GM12878 (cell line): ENCODE measurements around the gene FMR1. TPM values are rescaled to one million over a fixed set of nuclear protein-coding genes. Genes with fewer than 3 reads are reported as not detected.

Source experiments
- ATAC-seq: fragments of 200-7000 bp; cut with Tn5 transposase; 3 replicates; pipeline ENCODE4 v1.9.1; 2020; ENCODE audit warnings: mild to moderate bottlenecking, moderate library complexity
- BruUV-seq: library from RNA; stranded (reverse); fragments of 400-500 nt; replicated peaks from 2 replicates; lab custom pipeline; 2021; lab: Mats Ljungman, UMichigan
- CTCF ChIA-PET: fragments of 300-600 bp; sonication (Branson Sonifier 250); formaldehyde crosslinking; extraction: SDS; loops from one replicate; lab custom pipeline; 2021; ENCODE audit warnings: inconsistent platforms; lab: Yijun Ruan, JAX
- POLR2A ChIA-PET: fragments of 350-600 bp; formaldehyde crosslinking; extraction: SDS; loops from one replicate; lab custom pipeline; 2021; ENCODE audit warnings: inconsistent platforms; lab: Charles Lee
- RAD21 ChIA-PET: fragments of 300-600 bp; sonication (Branson Sonifier 250); formaldehyde crosslinking; loops from one replicate; lab custom pipeline; 2023; ENCODE audit warnings: antibody characterized with exemption; ENCODE audit not compliant: unreplicated experiment; lab: Charles Lee
- SMC1A ChIA-PET: fragments of 300-600 bp; sonication (Branson Sonifier 250); formaldehyde crosslinking; loops from one replicate; lab custom pipeline; 2023; ENCODE audit not compliant: unreplicated experiment, uncharacterized antibody; lab: Charles Lee
- DNase-seq: peaks from one replicate; pipeline ENCODE4 v3.0.0-alpha.2; 2011; ENCODE audit warnings: low read depth, low spot score
- FAIRE-seq: peaks from 3 replicates; lab custom pipeline; 2011; peaks lifted over from hg19 to GRCh38; lab: Jason Lieb, UNC
- H2AFZ ChIP-seq: 2 replicates; pipeline ENCODE4 v1.6.0; 2011; ENCODE audit warnings: low read depth, low read length, control low read depth; ENCODE audit not compliant: control insufficient read depth
- H3K27ac ChIP-seq: 2 replicates; pipeline ENCODE4 v1.5.1; 2011; ENCODE audit warnings: control low read depth; ENCODE audit not compliant: control insufficient read depth, insufficient read depth
- H3K27me3 ChIP-seq, 2 experiments: replicated peaks in 1 of 2; 2 replicates each; pipeline versions ENCODE4 v1.6.0 to v1.6.1; 2011; ENCODE audit warnings: low read length in 1 of 2; ENCODE audit not compliant: control insufficient read depth in 2 of 2, insufficient read depth in 2 of 2
- H3K36me3 ChIP-seq, 2 experiments: 2 replicates each; pipeline ENCODE4 v1.5.1; 2011; ENCODE audit warnings: low read length in 1 of 2; ENCODE audit not compliant: control insufficient read depth in 2 of 2, insufficient read depth in 2 of 2
- H3K4me1 ChIP-seq: 2 replicates; pipeline ENCODE4 v1.6.1; 2011; ENCODE audit warnings: mild to moderate bottlenecking, low read length, moderate library complexity, mixed read lengths; ENCODE audit not compliant: control insufficient read depth, insufficient read depth
- H3K4me2 ChIP-seq: 2 replicates; pipeline ENCODE4 v1.6.0; 2011; ENCODE audit warnings: control low read depth; ENCODE audit not compliant: control insufficient read depth, insufficient read depth
- H3K4me3 ChIP-seq: fragments of 200-600 bp; sonication (generic); 2 replicates; pipeline ENCODE4 v1.5.1; 2016
- H3K79me2 ChIP-seq: 2 replicates; pipeline ENCODE4 v1.6.0; 2011; ENCODE audit warnings: low read length; ENCODE audit not compliant: control insufficient read depth, insufficient read depth
- H3K9ac ChIP-seq: 2 replicates; pipeline ENCODE4 v1.8.0; 2011; ENCODE audit warnings: low read length, control low read depth, mixed read lengths; ENCODE audit not compliant: control insufficient read depth, insufficient read depth
- H3K9me3 ChIP-seq: replicated peaks from 3 replicates; pipeline ENCODE4 v1.5.1; 2011; ENCODE audit warnings: mild to moderate bottlenecking, low read length; ENCODE audit not compliant: control insufficient read depth, insufficient read depth
- H4K20me1 ChIP-seq: 2 replicates; pipeline ENCODE4 v1.6.0; 2011; ENCODE audit not compliant: control insufficient read depth, insufficient read depth
- ASH2L ChIP-seq: fragments of 300-600, 200-600 bp; sonication (generic); IDR thresholded peaks from 2 replicates; pipeline ENCODE4 v1.6.1; 2017; ENCODE audit warnings: low read depth, mild to moderate bottlenecking, borderline replicate concordance
- ETV6 ChIP-seq, 2 experiments: fragments of 450-650 bp in 1 of 2; IDR thresholded peaks in 1 of 2; conservative IDR thresholded peaks in 1 of 2; 2 replicates each; pipeline ENCODE4 v1.6.1; 2014; ENCODE audit warnings: antibody characterized with exemption in 1 of 2, borderline replicate concordance in 1 of 2, low read depth in 1 of 2, mild to moderate bottlenecking in 1 of 2, moderate library complexity in 1 of 2
- NBN ChIP-seq: fragments of 450-650 bp; IDR thresholded peaks from 2 replicates; pipeline ENCODE4 v1.6.1; 2016
- SMAD5 ChIP-seq: IDR thresholded peaks from 2 replicates; pipeline ENCODE4 v1.6.1; 2016; ENCODE audit warnings: antibody characterized with exemption, low read depth
- SPI1 ChIP-seq: IDR thresholded peaks from 2 replicates; pipeline ENCODE4 v1.6.1; 2011; ENCODE audit warnings: low read depth, mild to moderate bottlenecking, low read length, moderate library complexity, borderline replicate concordance; ENCODE audit not compliant: insufficient read depth
- STAT1 ChIP-seq: fragments of 450-650 bp; conservative IDR thresholded peaks from 2 replicates; pipeline ENCODE4 v1.6.1; 2014; ENCODE audit warnings: antibody characterized with exemption, mild to moderate bottlenecking
- ZSCAN29 ChIP-seq: fragments of 450-650 bp; IDR thresholded peaks from 2 replicates; pipeline ENCODE4 v1.6.1; 2017; ENCODE audit warnings: mild to moderate bottlenecking, moderate library complexity
- WGBS: methylation state at CpG from one replicate; pipeline ENCODE4 v1.1.6; 2016; ENCODE audit warnings: low lambda C conversion rate; ENCODE audit not compliant: insufficient replicate concordance, insufficient coverage; ENCODE audit errors: missing lambda C conversion rate; 5-methylcytosine and 5-hydroxymethylcytosine counted together
- in situ Hi-C: fragments of 300-500 bp; cut with MboI; formaldehyde crosslinking; loops from 9 replicates; pipeline ENCODE4 v1.14.3; 2018; ENCODE audit warnings: mixed read lengths
- intact Hi-C: fragments of 100-400 bp; cut with micrococcal nuclease; formaldehyde crosslinking; loops from one replicate; pipeline ENCODE4 v1.14.2; 2022; ENCODE audit not compliant: unreplicated experiment
- polyA plus RNA-seq, 11 experiments: library from polyadenylated mRNA; depleted of rRNA in 4 of 11; unstranded in 6 of 11; stranded (reverse) in 5 of 11; fragments of >200 nt; fragmentation: Nextera tagmentation in 4 of 11; fragmentation: Illumina TruSeq in 1 of 11; extraction: Ambion mirVana in 4 of 11; extraction: Trizol in 1 of 11; gene quantifications; 1 replicate in 1 of 11; 2 replicates in 10 of 11; pipeline versions ENCODE4 v1.2.1 to v1.2.3, GENCODE V29; 2011 to 2016; ENCODE audit warnings: inconsistent platforms in 2 of 11, missing spikeins in 2 of 11, low read depth in 1 of 11
- total RNA-seq, 4 experiments: library from RNA; depleted of rRNA in 3 of 4; stranded (reverse); fragments of >200 nt in 3 of 4; fragmentation: Illumina TruSeq in 1 of 4; extraction: Trizol in 1 of 4; gene quantifications; 2 replicates each; pipeline versions ENCODE4 v1.2.1 to v1.2.3, GENCODE V29; 2013 to 2021
- TF ChIP-seq, protein P1 (sequence below): fragments of 150-350 bp; IDR thresholded peaks from 2 replicates; pipeline ENCODE4 v1.6.1; 2016; ENCODE audit warnings: low read depth, low read length
- TF ChIP-seq, protein P2 (sequence below): fragments of 450-650 bp; IDR thresholded peaks from 2 replicates; pipeline ENCODE4 v1.6.1; 2017; ENCODE audit warnings: antibody characterized with exemption, mild to moderate bottlenecking, moderate library complexity
- TF ChIP-seq, protein P3 (sequence below): fragments of 450-650 bp; formaldehyde crosslinking; IDR thresholded peaks from 2 replicates; pipeline ENCODE4 v1.4.0; 2020; ENCODE audit warnings: mild to moderate bottlenecking, moderate library complexity

Gene FMR1
- total and polyA plus RNA-seq, 10 of the 15 experiments (the other 5 are each of a cell fraction or from before 2014, with no cell fraction given), result 7.9 to 37.5 (median 19.3) TPM

DNA sequence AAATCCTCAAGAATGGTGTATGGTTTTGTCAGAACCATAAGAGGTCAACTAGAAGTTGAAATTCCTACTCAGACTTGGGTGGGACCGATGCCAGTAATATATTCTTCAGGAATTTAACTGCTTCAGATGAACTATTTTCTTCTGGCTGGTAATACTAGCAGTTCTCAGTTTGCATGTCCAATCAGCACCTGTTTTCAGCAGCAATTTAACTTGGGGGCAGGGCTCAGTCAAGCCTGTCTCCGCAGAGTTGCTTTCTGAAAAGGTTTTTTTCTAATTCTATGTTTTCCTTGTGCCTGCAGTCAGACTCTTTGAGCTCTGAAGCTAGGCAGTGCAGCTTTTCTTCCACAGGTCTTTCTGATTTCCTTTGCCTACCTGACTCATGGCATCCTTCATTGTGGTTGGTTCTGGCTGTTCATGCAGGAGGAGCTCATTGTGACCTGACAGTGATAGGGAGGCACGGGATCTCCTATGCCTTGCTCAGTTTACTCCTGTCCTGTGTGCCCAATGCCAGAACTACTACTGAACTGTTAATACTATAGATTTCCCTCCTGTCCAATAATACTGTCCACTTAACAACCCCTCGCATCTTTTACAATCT is 17.3 kb upstream of the FMR1 start (continued):
- TF ChIP-seq, protein P1, sequence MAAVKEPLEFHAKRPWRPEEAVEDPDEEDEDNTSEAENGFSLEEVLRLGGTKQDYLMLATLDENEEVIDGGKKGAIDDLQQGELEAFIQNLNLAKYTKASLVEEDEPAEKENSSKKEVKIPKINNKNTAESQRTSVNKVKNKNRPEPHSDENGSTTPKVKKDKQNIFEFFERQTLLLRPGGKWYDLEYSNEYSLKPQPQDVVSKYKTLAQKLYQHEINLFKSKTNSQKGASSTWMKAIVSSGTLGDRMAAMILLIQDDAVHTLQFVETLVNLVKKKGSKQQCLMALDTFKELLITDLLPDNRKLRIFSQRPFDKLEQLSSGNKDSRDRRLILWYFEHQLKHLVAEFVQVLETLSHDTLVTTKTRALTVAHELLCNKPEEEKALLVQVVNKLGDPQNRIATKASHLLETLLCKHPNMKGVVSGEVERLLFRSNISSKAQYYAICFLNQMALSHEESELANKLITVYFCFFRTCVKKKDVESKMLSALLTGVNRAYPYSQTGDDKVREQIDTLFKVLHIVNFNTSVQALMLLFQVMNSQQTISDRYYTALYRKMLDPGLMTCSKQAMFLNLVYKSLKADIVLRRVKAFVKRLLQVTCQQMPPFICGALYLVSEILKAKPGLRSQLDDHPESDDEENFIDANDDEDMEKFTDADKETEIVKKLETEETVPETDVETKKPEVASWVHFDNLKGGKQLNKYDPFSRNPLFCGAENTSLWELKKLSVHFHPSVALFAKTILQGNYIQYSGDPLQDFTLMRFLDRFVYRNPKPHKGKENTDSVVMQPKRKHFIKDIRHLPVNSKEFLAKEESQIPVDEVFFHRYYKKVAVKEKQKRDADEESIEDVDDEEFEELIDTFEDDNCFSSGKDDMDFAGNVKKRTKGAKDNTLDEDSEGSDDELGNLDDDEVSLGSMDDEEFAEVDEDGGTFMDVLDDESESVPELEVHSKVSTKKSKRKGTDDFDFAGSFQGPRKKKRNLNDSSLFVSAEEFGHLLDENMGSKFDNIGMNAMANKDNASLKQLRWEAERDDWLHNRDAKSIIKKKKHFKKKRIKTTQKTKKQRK, result no peak
- TF ChIP-seq ASH2L (no peak), NBN (no peak)
- TF ChIP-seq, protein P2, sequence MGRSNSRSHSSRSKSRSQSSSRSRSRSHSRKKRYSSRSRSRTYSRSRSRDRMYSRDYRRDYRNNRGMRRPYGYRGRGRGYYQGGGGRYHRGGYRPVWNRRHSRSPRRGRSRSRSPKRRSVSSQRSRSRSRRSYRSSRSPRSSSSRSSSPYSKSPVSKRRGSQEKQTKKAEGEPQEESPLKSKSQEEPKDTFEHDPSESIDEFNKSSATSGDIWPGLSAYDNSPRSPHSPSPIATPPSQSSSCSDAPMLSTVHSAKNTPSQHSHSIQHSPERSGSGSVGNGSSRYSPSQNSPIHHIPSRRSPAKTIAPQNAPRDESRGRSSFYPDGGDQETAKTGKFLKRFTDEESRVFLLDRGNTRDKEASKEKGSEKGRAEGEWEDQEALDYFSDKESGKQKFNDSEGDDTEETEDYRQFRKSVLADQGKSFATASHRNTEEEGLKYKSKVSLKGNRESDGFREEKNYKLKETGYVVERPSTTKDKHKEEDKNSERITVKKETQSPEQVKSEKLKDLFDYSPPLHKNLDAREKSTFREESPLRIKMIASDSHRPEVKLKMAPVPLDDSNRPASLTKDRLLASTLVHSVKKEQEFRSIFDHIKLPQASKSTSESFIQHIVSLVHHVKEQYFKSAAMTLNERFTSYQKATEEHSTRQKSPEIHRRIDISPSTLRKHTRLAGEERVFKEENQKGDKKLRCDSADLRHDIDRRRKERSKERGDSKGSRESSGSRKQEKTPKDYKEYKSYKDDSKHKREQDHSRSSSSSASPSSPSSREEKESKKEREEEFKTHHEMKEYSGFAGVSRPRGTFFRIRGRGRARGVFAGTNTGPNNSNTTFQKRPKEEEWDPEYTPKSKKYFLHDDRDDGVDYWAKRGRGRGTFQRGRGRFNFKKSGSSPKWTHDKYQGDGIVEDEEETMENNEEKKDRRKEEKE, result no peak

DNA sequence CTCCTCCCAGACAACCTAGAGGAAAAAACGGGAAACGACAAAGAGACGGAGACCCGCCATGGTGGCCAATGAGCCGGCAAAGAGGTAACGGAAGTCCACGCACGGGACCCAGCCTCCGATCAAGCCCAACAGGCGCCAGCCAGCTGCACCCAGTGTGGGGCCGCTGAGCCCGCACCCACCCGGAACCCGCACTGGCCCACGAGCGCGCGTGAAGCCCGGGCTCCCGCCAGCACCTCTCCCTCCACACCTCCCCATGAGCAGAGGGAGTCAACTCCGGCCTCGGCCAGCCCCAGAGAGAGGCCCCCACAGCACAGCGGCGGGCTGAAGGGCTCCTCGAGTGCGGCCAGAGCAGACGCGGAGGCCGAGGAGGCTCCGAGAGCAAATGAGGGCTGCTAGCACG is 14.6 kb upstream of the FMR1 start:
- no peaks in the 10 kb centered on the region for H4K20me1 ChIP-seq
- no peak overlapping the region for H3K4me3 ChIP-seq
- BruUV-seq, result no TSS peak
- no peak overlapping the region for H2AFZ ChIP-seq
- no peak overlapping the region for H3K27ac ChIP-seq
- in situ Hi-C loops, result no loop called here
- RAD21 ChIA-PET, result interaction anchor here (0.6 kb wide), 1 partner anchor 350 kb away, joined by 3 read pairs; no protein-coding TSS in a partner anchor
- 72% methylated on average over 30 of the region's 31 CpGs for WGBS
- H3K79me2 ChIP-seq, result no peaks in the 10 kb centered on the region
- DNase-seq (no peak), ATAC-seq (no peak), FAIRE-seq (no peak)
- SMC1A ChIA-PET, result no interaction called here
- POLR2A ChIA-PET, result no interaction called here
- H3K27me3 ChIP-seq, result no peaks in the 10 kb centered on the region
- intact Hi-C loops, result no loop called here
- no peaks in the 10 kb centered on the region; the same call in 2 of the 3 replicates for H3K9me3 ChIP-seq
- no peak overlapping the region for H3K4me2 ChIP-seq
- no peaks in the 10 kb centered on the region for H3K4me1 ChIP-seq
- H3K9ac ChIP-seq, result no peak overlapping the region
- CTCF ChIA-PET, result no interaction called here
- no peaks in the 10 kb centered on the region for H3K36me3 ChIP-seq
- TF ChIP-seq ZSCAN29 (no peak), ETV6 (conservative IDR thresholded peaks at IDR 0.05 in 1 of 2, IDR thresholded peaks at IDR 0.05 in 1 of 2; ENCODE audit: borderline replicate concordance in 1 of 2, low read depth in 1 of 2) (no peak), SMAD5 (no peak), STAT1 (no peak), SPI1 (no peak)
- TF ChIP-seq, protein P3, sequence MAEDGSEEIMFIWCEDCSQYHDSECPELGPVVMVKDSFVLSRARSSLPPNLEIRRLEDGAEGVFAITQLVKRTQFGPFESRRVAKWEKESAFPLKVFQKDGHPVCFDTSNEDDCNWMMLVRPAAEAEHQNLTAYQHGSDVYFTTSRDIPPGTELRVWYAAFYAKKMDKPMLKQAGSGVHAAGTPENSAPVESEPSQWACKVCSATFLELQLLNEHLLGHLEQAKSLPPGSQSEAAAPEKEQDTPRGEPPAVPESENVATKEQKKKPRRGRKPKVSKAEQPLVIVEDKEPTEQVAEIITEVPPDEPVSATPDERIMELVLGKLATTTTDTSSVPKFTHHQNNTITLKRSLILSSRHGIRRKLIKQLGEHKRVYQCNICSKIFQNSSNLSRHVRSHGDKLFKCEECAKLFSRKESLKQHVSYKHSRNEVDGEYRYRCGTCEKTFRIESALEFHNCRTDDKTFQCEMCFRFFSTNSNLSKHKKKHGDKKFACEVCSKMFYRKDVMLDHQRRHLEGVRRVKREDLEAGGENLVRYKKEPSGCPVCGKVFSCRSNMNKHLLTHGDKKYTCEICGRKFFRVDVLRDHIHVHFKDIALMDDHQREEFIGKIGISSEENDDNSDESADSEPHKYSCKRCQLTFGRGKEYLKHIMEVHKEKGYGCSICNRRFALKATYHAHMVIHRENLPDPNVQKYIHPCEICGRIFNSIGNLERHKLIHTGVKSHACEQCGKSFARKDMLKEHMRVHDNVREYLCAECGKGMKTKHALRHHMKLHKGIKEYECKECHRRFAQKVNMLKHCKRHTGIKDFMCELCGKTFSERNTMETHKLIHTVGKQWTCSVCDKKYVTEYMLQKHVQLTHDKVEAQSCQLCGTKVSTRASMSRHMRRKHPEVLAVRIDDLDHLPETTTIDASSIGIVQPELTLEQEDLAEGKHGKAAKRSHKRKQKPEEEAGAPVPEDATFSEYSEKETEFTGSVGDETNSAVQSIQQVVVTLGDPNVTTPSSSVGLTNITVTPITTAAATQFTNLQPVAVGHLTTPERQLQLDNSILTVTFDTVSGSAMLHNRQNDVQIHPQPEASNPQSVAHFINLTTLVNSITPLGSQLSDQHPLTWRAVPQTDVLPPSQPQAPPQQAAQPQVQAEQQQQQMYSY (CRISPR knock-in tag), result no peak
